Renal pelvis (tissue), 4 donors: Measurements from ENCODE around the gene BAHCC1. TPM values are rescaled to one million over a fixed set of nuclear protein-coding genes. Genes with fewer than 3 reads are reported as not detected.

Experiments
- DNase-seq: peaks from one replicate; pipeline ENCODE4 v3.0.0-alpha.2; 2013
- polyA plus RNA-seq, 3 donors: library from polyadenylated mRNA; unstranded; fragments of 120-200 nt; gene quantifications; one replicate each; pipeline ENCODE4 v1.2.1, GENCODE V29; 2013; ENCODE audit not compliant: insufficient read length in 3 of 3

The BAHCC1 gene
- polyA plus RNA-seq, 3 donors: 21.2 to 33.0 (median 24.5) TPM

- DNase-seq: no peak
Measured at GRCh38 chr17:81396722-81397313, 1.6 kb downstream of the BAHCC1 start.

GRCh38 chr17:81397314-81398175, 2.3 kb downstream of the BAHCC1 start:
- no peak for DNase-seq

- no peak for DNase-seq
Measured at GRCh38 chr17:81398176-81398831, 3.0 kb downstream of the BAHCC1 start.

GRCh38 chr17:81398832-81399411, 3.7 kb downstream of the BAHCC1 start:
- DNase-seq: no peak

GRCh38 chr17:81399481-81400153, 4.4 kb downstream of the BAHCC1 start:
- no peak for DNase-seq

GRCh38 chr17:81400154-81400977, 5.1 kb downstream of the BAHCC1 start:
- no peak for DNase-seq

GRCh38 chr17:81400996-81401722, 5.9 kb downstream of the BAHCC1 start:
- no peak for DNase-seq

GRCh38 chr17:81401723-81402529, 6.7 kb downstream of the BAHCC1 start:
- no peak for DNase-seq

- no peak for DNase-seq
Measured at GRCh38 chr17:81402530-81402941, 7.3 kb downstream of the BAHCC1 start.

GRCh38 chr17:81402981-81403467, 7.8 kb downstream of the BAHCC1 start:
- no peak for DNase-seq

GRCh38 chr17:81403671-81404534, 8.6 kb downstream of the BAHCC1 start:
- DNase-seq: no peak

- no peak for DNase-seq
Measured at GRCh38 chr17:81404558-81405165, 9.4 kb downstream of the BAHCC1 start.

- DNase-seq: no peak
Measured at GRCh38 chr17:81405411-81405872, 10.2 kb downstream of the BAHCC1 start.

GRCh38 chr17:81406117-81406953, 11.1 kb downstream of the BAHCC1 start:
- no peak for DNase-seq

GRCh38 chr17:81408049-81408448, 12.8 kb downstream of the BAHCC1 start:
- DNase-seq: no peak

GRCh38 chr17:81409190-81409935, 14.1 kb downstream of the BAHCC1 start:
- DNase-seq: no peak
